ENCODE measurements around the gene DHRS11. TPM values are rescaled to one million over a fixed set of nuclear protein-coding genes. Genes with fewer than 3 reads are reported as not detected.

Gene DHRS11
- total RNA-seq, 1 experiment from 2014 or later, result 38.0 TPM

DNA sequence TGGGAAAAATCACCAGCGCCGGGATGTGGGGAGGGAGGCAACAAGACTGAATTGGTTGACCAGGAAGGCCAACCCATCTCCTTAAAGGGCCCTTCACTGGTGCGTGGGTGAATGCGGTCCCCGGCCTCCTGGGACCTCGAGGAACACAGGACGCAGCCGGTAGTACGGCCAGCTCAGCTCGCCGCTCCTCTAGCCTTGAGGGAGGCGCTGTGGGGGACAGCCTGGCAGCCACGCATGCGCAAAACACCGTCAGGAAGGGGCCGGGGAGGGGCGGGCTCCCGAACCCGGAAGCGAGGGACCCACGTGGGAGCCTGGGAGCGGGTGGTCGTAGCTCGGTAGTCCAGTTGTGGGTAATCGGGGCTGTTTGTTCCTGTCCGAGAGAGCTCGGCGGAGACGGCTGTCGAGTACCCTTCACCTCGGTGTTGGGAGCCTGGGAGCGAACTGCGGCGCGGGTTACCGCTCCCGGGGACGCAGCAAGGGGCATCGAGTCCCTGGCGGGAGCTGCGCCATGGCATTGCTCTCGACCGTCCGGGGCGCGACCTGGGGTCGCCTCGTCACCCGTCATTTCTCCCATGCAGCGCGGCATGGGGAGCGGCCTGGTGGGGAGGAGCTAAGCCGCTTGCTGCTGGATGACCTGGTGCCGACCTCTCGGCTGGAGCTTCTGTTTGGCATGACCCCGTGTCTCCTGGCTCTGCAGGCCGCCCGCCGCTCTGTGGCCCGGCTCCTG, 9.8 kb downstream of the DHRS11 start, which contains the start of gene MRM1 (continued):
- TF ChIP-seq FOXP4 (CRISPR knock-in tag; IDR thresholded peaks at IDR 0.05), result no peak
- TF ChIP-seq, protein P1, sequence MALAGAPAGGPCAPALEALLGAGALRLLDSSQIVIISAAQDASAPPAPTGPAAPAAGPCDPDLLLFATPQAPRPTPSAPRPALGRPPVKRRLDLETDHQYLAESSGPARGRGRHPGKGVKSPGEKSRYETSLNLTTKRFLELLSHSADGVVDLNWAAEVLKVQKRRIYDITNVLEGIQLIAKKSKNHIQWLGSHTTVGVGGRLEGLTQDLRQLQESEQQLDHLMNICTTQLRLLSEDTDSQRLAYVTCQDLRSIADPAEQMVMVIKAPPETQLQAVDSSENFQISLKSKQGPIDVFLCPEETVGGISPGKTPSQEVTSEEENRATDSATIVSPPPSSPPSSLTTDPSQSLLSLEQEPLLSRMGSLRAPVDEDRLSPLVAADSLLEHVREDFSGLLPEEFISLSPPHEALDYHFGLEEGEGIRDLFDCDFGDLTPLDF (CRISPR knock-in tag; IDR thresholded peaks at IDR 0.05), result no peak
- TF ChIP-seq, protein P2, sequence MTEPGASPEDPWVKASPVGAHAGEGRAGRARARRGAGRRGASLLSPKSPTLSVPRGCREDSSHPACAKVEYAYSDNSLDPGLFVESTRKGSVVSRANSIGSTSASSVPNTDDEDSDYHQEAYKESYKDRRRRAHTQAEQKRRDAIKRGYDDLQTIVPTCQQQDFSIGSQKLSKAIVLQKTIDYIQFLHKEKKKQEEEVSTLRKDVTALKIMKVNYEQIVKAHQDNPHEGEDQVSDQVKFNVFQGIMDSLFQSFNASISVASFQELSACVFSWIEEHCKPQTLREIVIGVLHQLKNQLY (CRISPR knock-in tag; IDR thresholded peaks at IDR 0.05), result no peak; the same call in 1 of the 2 replicates
- peak; percentile 82 for TF ChIP-seq ZNF416 (CRISPR knock-in tag; IDR thresholded peaks at IDR 0.05)
- TF ChIP-seq JUN (CRISPR knock-in tag; IDR thresholded peaks at IDR 0.05), result peak; percentile 43; the same call in 1 of the 2 replicates
- TF ChIP-seq, protein P3, sequence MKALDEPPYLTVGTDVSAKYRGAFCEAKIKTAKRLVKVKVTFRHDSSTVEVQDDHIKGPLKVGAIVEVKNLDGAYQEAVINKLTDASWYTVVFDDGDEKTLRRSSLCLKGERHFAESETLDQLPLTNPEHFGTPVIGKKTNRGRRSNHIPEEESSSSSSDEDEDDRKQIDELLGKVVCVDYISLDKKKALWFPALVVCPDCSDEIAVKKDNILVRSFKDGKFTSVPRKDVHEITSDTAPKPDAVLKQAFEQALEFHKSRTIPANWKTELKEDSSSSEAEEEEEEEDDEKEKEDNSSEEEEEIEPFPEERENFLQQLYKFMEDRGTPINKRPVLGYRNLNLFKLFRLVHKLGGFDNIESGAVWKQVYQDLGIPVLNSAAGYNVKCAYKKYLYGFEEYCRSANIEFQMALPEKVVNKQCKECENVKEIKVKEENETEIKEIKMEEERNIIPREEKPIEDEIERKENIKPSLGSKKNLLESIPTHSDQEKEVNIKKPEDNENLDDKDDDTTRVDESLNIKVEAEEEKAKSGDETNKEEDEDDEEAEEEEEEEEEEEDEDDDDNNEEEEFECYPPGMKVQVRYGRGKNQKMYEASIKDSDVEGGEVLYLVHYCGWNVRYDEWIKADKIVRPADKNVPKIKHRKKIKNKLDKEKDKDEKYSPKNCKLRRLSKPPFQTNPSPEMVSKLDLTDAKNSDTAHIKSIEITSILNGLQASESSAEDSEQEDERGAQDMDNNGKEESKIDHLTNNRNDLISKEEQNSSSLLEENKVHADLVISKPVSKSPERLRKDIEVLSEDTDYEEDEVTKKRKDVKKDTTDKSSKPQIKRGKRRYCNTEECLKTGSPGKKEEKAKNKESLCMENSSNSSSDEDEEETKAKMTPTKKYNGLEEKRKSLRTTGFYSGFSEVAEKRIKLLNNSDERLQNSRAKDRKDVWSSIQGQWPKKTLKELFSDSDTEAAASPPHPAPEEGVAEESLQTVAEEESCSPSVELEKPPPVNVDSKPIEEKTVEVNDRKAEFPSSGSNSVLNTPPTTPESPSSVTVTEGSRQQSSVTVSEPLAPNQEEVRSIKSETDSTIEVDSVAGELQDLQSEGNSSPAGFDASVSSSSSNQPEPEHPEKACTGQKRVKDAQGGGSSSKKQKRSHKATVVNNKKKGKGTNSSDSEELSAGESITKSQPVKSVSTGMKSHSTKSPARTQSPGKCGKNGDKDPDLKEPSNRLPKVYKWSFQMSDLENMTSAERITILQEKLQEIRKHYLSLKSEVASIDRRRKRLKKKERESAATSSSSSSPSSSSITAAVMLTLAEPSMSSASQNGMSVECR (CRISPR knock-in tag; IDR thresholded peaks at IDR 0.05; ENCODE audit: borderline replicate concordance), result peak; percentile 75; the same call in 1 of the 2 replicates
- TF ChIP-seq, protein P4, sequence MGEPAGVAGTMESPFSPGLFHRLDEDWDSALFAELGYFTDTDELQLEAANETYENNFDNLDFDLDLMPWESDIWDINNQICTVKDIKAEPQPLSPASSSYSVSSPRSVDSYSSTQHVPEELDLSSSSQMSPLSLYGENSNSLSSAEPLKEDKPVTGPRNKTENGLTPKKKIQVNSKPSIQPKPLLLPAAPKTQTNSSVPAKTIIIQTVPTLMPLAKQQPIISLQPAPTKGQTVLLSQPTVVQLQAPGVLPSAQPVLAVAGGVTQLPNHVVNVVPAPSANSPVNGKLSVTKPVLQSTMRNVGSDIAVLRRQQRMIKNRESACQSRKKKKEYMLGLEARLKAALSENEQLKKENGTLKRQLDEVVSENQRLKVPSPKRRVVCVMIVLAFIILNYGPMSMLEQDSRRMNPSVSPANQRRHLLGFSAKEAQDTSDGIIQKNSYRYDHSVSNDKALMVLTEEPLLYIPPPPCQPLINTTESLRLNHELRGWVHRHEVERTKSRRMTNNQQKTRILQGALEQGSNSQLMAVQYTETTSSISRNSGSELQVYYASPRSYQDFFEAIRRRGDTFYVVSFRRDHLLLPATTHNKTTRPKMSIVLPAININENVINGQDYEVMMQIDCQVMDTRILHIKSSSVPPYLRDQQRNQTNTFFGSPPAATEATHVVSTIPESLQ (CRISPR knock-in tag; IDR thresholded peaks at IDR 0.05), result no peak
- 0 out of 2 replicates have a peak, but pooled peaks have one; percentile 24 for TF ChIP-seq TEAD4 (CRISPR knock-in tag; IDR thresholded peaks at IDR 0.05)
- TF ChIP-seq MAX (CRISPR knock-in tag; IDR thresholded peaks at IDR 0.05), result peak; percentile 94
- no peak for TF ChIP-seq NFYB (CRISPR knock-in tag; conservative IDR thresholded peaks at IDR 0.05; ENCODE audit: low read depth)
- peak; percentile 22; the same call in 1 of the 2 replicates for TF ChIP-seq CREM (CRISPR knock-in tag; IDR thresholded peaks at IDR 0.05)
- TF ChIP-seq, protein P5, sequence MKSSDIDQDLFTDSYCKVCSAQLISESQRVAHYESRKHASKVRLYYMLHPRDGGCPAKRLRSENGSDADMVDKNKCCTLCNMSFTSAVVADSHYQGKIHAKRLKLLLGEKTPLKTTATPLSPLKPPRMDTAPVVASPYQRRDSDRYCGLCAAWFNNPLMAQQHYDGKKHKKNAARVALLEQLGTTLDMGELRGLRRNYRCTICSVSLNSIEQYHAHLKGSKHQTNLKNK (CRISPR knock-in tag; IDR thresholded peaks at IDR 0.05), result peak; percentile 65; the same call in 1 of the 2 replicates
- no peak for TF ChIP-seq ZBTB43 (CRISPR knock-in tag; IDR thresholded peaks at IDR 0.05)
- 0 out of 2 replicates have a peak, but pooled peaks have one; percentile 18 for TF ChIP-seq ZNF138 (CRISPR knock-in tag; conservative IDR thresholded peaks at IDR 0.05)
- TF ChIP-seq ESRRA (CRISPR knock-in tag; IDR thresholded peaks at IDR 0.05; ENCODE audit: borderline replicate concordance), result peak; percentile 84
- TF ChIP-seq TEAD1 (CRISPR knock-in tag; IDR thresholded peaks at IDR 0.05), result 0 out of 2 replicates have a peak, but pooled peaks have one; percentile 50

All from WTC11 (cell line).